ENCODE results near the gene PTPRCAP. TPM values are rescaled to one million over a fixed set of nuclear protein-coding genes. Genes with fewer than 3 reads are reported as not detected.

The PTPRCAP gene
- total and polyA plus RNA-seq, 4 experiments from 2014 or later, result 208 to 613 (median 420) TPM

- intact Hi-C loops (cut with micrococcal nuclease), result loop anchor here (1.0 kb wide), 2 partner anchors 80 to 117 kb away; partner anchors contain the start of gene TMEM134
- H3K4me3 ChIP-seq (ENCODE audit: low read length in 2 of 2), result no peak overlapping the region
- H3K9me3 ChIP-seq (ENCODE audit: control insufficient read depth in 1 of 2, low read length in 2 of 2), result no peaks in the 10 kb centered on the region
- Mint-ChIP-seq H3K27me3 (peaks cover 0 to under 1% of the 10 kb centered on the region in 2 donors), H3K36me3 (peaks cover 4 to 10% of the 10 kb centered on the region in 2 donors), H3K4me1 (peaks cover 21 to 41% (median 33%) of the 10 kb centered on the region in 4 donors), H3K27ac (peak overlapping the region; percentile 64 to 92 (median 80)), H3K9me3 (peaks cover 0 to 1% (median 0%) of the 10 kb centered on the region in 8 donors), H3K4me3 (peak overlapping the region; percentile 40 to 87 (median 75))
- DNase-seq, result peak; percentile 47 to 57 (median 54)
- POLR2A ChIA-PET (ENCODE audit: partially characterized antibody), result interaction anchor here (0.7 to 21.5 kb wide), 6 partner anchors 12 to 116 kb away, joined by 3 to 2262 read pairs (median 6); partner anchors contain the start of genes CARNS1, PITPNM1, POLD4 and PPP1CA
- peaks cover 16% of the 10 kb centered on the region for H3K4me1 ChIP-seq (ENCODE audit: insufficient read depth, low read length)
- H3K36me3 ChIP-seq (ENCODE audit: insufficient read depth, low read length), result no peaks in the 10 kb centered on the region
- H3K27me3 ChIP-seq (ENCODE audit: insufficient read depth, low read length), result no peaks in the 10 kb centered on the region
- H3K27ac ChIP-seq (ENCODE audit: low read depth, low read length), result no peak overlapping the region
- CTCF ChIA-PET (ENCODE audit: partially characterized antibody), result interaction anchor here (1.0 to 24.8 kb wide), 4 partner anchors 12 to 87 kb away, joined by 3 to 1065 read pairs (median 22); partner anchors contain the start of genes POLD4, PPP1CA and TBC1D10C
These were observed 48.0 kb downstream of the PTPRCAP start for GRCh38 chr11:67389477-67389876.

GRCh38 chr11:67387518-67387917, 50.0 kb downstream of the PTPRCAP start:
- Histone ChIP-seq H3K4me3 (ENCODE audit: low read length in 2 of 2) (no peak overlapping the region), H3K9me3 (ENCODE audit: control insufficient read depth in 1 of 2, low read length in 2 of 2) (no peaks in the 10 kb centered on the region), H3K4me1 (ENCODE audit: insufficient read depth, low read length) (peaks cover 15% of the 10 kb centered on the region), H3K27me3 (ENCODE audit: insufficient read depth, low read length) (no peaks in the 10 kb centered on the region), H3K36me3 (ENCODE audit: insufficient read depth, low read length) (no peaks in the 10 kb centered on the region), H3K27ac (ENCODE audit: low read depth, low read length) (no peak overlapping the region)
- Mint-ChIP-seq H3K4me3 (peak overlapping the region in 1 of 8 donors; percentile 35), H3K9me3 (no peaks in the 10 kb centered on the region), H3K27ac (peak overlapping the region in 4 of 7 donors; percentile 2 to 89 (median 26)), H3K27me3 (peaks cover 0 to 1% of the 10 kb centered on the region in 2 donors), H3K36me3 (peaks cover 0 to 5% of the 10 kb centered on the region in 2 donors), H3K4me1 (peaks cover 16 to 28% (median 23%) of the 10 kb centered on the region in 4 donors)
- intact Hi-C loops (cut with micrococcal nuclease), result no loop called here
- POLR2A ChIA-PET (ENCODE audit: partially characterized antibody), result interaction anchor here (1.1 to 19.7 kb wide), 8 partner anchors 9 to 118 kb away, joined by 3 to 449 read pairs (median 5); partner anchors contain the start of genes CLCF1, PITPNM1, POLD4 and PPP1CA
- DNase-seq, result no peak
- CTCF ChIA-PET (ENCODE audit: partially characterized antibody), result interaction anchor here (0.6 to 24.8 kb wide), 7 partner anchors 14 to 198 kb away, joined by 3 to 1065 read pairs (median 4); partner anchors contain the start of genes CLCF1, POLD4 and PPP1CA

- POLR2A ChIA-PET (ENCODE audit: partially characterized antibody), result interaction anchor here (1.1 to 19.7 kb wide), 8 partner anchors 9 to 118 kb away, joined by 3 to 449 read pairs (median 5); partner anchors contain the start of genes CLCF1, PITPNM1, POLD4 and PPP1CA
- peaks cover 14 to 27% (median 22%) of the 10 kb centered on the region in 4 donors for H3K4me1 Mint-ChIP-seq
- H3K27me3 Mint-ChIP-seq, result peaks cover 0 to 1% of the 10 kb centered on the region in 2 donors
These were observed 50.4 kb downstream of the PTPRCAP start for GRCh38 chr11:67387069-67387468.

More at GRCh38 chr11:67387069-67387468, 50.4 kb downstream of the PTPRCAP start:
- Mint-ChIP-seq H3K9me3 (no peaks in the 10 kb centered on the region), H3K4me3 (no peak overlapping the region), H3K36me3 (peaks cover 0 to 3% of the 10 kb centered on the region in 2 donors), H3K27ac (peak overlapping the region in 2 of 7 donors; percentile 2 to 47)
- CTCF ChIA-PET (ENCODE audit: partially characterized antibody), result interaction anchor here (0.6 to 24.8 kb wide), 9 partner anchors 13 to 198 kb away, joined by 3 to 1065 read pairs (median 5); partner anchors contain the start of genes CLCF1, POLD4 and PPP1CA
- Histone ChIP-seq H3K36me3 (ENCODE audit: insufficient read depth, low read length) (no peaks in the 10 kb centered on the region), H3K27ac (ENCODE audit: low read depth, low read length) (no peak overlapping the region), H3K4me1 (ENCODE audit: insufficient read depth, low read length) (peaks cover 16% of the 10 kb centered on the region), H3K4me3 (ENCODE audit: low read length in 2 of 2) (no peak overlapping the region), H3K9me3 (ENCODE audit: control insufficient read depth in 1 of 2, low read length in 2 of 2) (no peaks in the 10 kb centered on the region), H3K27me3 (ENCODE audit: insufficient read depth, low read length) (no peaks in the 10 kb centered on the region)
- DNase-seq, result no peak
- intact Hi-C loops (cut with micrococcal nuclease), result no loop called here

Other genes with a start within 250 kb of the PTPRCAP start
- 100 to 1,000 TPM; 299 to 310 TPM for gene GRK2, start 171.2 kb downstream of the PTPRCAP start, total RNA-seq
- 10 to 100 TPM; 12.8 to 63.7 TPM for gene GRK2, start 171.2 kb downstream of the PTPRCAP start, polyA plus RNA-seq
- 100 to 1,000 TPM; 244 to 247 TPM for gene ANKRD13D, start 148.4 kb downstream of the PTPRCAP start, total RNA-seq
- 10 to 100 TPM; 12.0 to 31.3 TPM for gene ANKRD13D, start 148.4 kb downstream of the PTPRCAP start, polyA plus RNA-seq
- gene SSH3, start 134.2 kb downstream of the PTPRCAP start, total RNA-seq, result 10 to 100 TPM; 22.5 to 26.3 TPM
- 1 to 10 TPM in 1 of 2 donors, under 1 TPM in 1; 0.79 to 6.5 TPM for gene SSH3, start 134.2 kb downstream of the PTPRCAP start, polyA plus RNA-seq
- 10 to 100 TPM; 87.9 to 91.3 TPM for gene POLD4, start 84.1 kb downstream of the PTPRCAP start, total RNA-seq
- 10 to 100 TPM; 93.6 to 96.2 TPM for gene POLD4, start 84.1 kb downstream of the PTPRCAP start, polyA plus RNA-seq
- 1 to 10 TPM; 5.4 to 6.4 TPM for gene CLCF1, start 64.1 kb downstream of the PTPRCAP start, total RNA-seq
- gene CLCF1, start 64.1 kb downstream of the PTPRCAP start, polyA plus RNA-seq, result 1 to 10 TPM in 1 of 2 donors, under 1 TPM in 1; 0.45 to 4.4 TPM
- gene RAD9A, start 45.7 kb downstream of the PTPRCAP start, total RNA-seq, result 10 to 100 TPM; 51.8 to 55.9 TPM
- 1 to 10 TPM; 6.7 to 8.3 TPM for gene RAD9A, start 45.7 kb downstream of the PTPRCAP start, polyA plus RNA-seq
- gene PPP1CA, start 35.8 kb downstream of the PTPRCAP start, total RNA-seq, result 100 to 1,000 TPM; 159 to 161 TPM
- 100 to 1,000 TPM; 474 to 774 TPM for gene PPP1CA, start 35.8 kb downstream of the PTPRCAP start, polyA plus RNA-seq
- 100 to 1,000 TPM; 371 to 382 TPM for gene TBC1D10C, start 33.6 kb downstream of the PTPRCAP start, total RNA-seq
- 100 to 1,000 TPM; 316 to 331 TPM for gene TBC1D10C, start 33.6 kb downstream of the PTPRCAP start, polyA plus RNA-seq
- gene CARNS1, start 22.0 kb downstream of the PTPRCAP start, total RNA-seq, result 1 to 10 TPM; 2.3 to 3.3 TPM
- gene CARNS1, start 22.0 kb downstream of the PTPRCAP start, polyA plus RNA-seq, result under 1 TPM; 0.45 to 0.81 TPM
- 10 to 100 TPM; 78.1 to 79.9 TPM for gene RPS6KB2, start 9.2 kb downstream of the PTPRCAP start, total RNA-seq
- gene RPS6KB2, start 9.2 kb downstream of the PTPRCAP start, polyA plus RNA-seq, result 10 to 100 TPM; 55.2 to 58.3 TPM
- 10 to 100 TPM; 22.7 to 23.2 TPM for gene CORO1B, start 5.8 kb upstream of the PTPRCAP start, total RNA-seq
- gene CORO1B, start 5.8 kb upstream of the PTPRCAP start, polyA plus RNA-seq, result 10 to 100 TPM; 79.1 to 92.2 TPM
- gene GPR152, start 15.0 kb upstream of the PTPRCAP start, total RNA-seq, result not detected
- gene GPR152, start 15.0 kb upstream of the PTPRCAP start, polyA plus RNA-seq, result 1 to 10 TPM in 1 of 2 donors, under 1 TPM in 1; 0.35 to 1.7 TPM
- gene CABP4, start 17.7 kb upstream of the PTPRCAP start, total RNA-seq, result 1 to 10 TPM; 1.4 to 2.3 TPM
- gene CABP4, start 17.7 kb upstream of the PTPRCAP start, polyA plus RNA-seq, result under 1 TPM; 0.27 to 0.84 TPM
- 10 to 100 TPM; 90.1 to 99.1 TPM for gene TMEM134, start 31.6 kb upstream of the PTPRCAP start, total RNA-seq
- gene TMEM134, start 31.6 kb upstream of the PTPRCAP start, polyA plus RNA-seq, result 100 to 1,000 TPM; 152 to 162 TPM
- 100 to 1,000 TPM; 131 to 132 TPM for gene AIP, start 45.3 kb upstream of the PTPRCAP start, total RNA-seq
- 100 to 1,000 TPM; 152 to 185 TPM for gene AIP, start 45.3 kb upstream of the PTPRCAP start, polyA plus RNA-seq
- 100 to 1,000 TPM; 137 to 143 TPM for gene PITPNM1, start 67.7 kb upstream of the PTPRCAP start, total RNA-seq
- gene PITPNM1, start 67.7 kb upstream of the PTPRCAP start, polyA plus RNA-seq, result 10 to 100 TPM; 15.0 to 43.6 TPM
- 10 to 100 TPM; 85.8 to 86.0 TPM for gene CDK2AP2, start 70.5 kb upstream of the PTPRCAP start, total RNA-seq
- 100 to 1,000 TPM in 1 of 2 donors, 10 to 100 TPM in 1; 83.3 to 152 TPM for gene CDK2AP2, start 70.5 kb upstream of the PTPRCAP start, polyA plus RNA-seq
- not detected for gene CABP2, start 85.8 kb upstream of the PTPRCAP start, total RNA-seq
- gene CABP2, start 85.8 kb upstream of the PTPRCAP start, polyA plus RNA-seq, result not detected
- gene GSTP1, start 146.1 kb upstream of the PTPRCAP start, total RNA-seq, result 100 to 1,000 TPM; 134 to 143 TPM
- 100 to 1,000 TPM; 236 to 245 TPM for gene GSTP1, start 146.1 kb upstream of the PTPRCAP start, polyA plus RNA-seq
- gene NDUFV1, start 169.3 kb upstream of the PTPRCAP start, total RNA-seq, result 100 to 1,000 TPM; 204 to 212 TPM
- 100 to 1,000 TPM; 124 to 133 TPM for gene NDUFV1, start 169.3 kb upstream of the PTPRCAP start, polyA plus RNA-seq
- gene NUDT8, start 192.3 kb upstream of the PTPRCAP start, total RNA-seq, result 1 to 10 TPM; 3.1 to 4.3 TPM
- 1 to 10 TPM; 2.0 to 4.5 TPM for gene NUDT8, start 192.3 kb upstream of the PTPRCAP start, polyA plus RNA-seq
- gene TBX10, start 202.1 kb upstream of the PTPRCAP start, total RNA-seq, result not detected
- gene TBX10, start 202.1 kb upstream of the PTPRCAP start, polyA plus RNA-seq, result not detected
- not detected for gene ACY3, start 213.0 kb upstream of the PTPRCAP start, total RNA-seq
- under 1 TPM in 1 of 2 donors, not detected in 1; 0.48 TPM for gene ACY3, start 213.0 kb upstream of the PTPRCAP start, polyA plus RNA-seq
- not detected for gene ALDH3B2, start 236.9 kb upstream of the PTPRCAP start, total RNA-seq
- not detected for gene ALDH3B2, start 236.9 kb upstream of the PTPRCAP start, polyA plus RNA-seq